HG03159 (cell line): ENCODE measurements around the gene CAPN7.
A peak's percentile ranks its signal among the peaks of the same experiment; 100 is the strongest.

ENCODE experiments used
- ATAC-seq: cut with Tn5 transposase; IDR thresholded peaks from one replicate; pipeline ENCODE4 v1.9.1; 2021; ENCODE audit warnings: mild to moderate bottlenecking, moderate library complexity; ENCODE audit not compliant: unreplicated experiment

Gene CAPN7

DNA sequence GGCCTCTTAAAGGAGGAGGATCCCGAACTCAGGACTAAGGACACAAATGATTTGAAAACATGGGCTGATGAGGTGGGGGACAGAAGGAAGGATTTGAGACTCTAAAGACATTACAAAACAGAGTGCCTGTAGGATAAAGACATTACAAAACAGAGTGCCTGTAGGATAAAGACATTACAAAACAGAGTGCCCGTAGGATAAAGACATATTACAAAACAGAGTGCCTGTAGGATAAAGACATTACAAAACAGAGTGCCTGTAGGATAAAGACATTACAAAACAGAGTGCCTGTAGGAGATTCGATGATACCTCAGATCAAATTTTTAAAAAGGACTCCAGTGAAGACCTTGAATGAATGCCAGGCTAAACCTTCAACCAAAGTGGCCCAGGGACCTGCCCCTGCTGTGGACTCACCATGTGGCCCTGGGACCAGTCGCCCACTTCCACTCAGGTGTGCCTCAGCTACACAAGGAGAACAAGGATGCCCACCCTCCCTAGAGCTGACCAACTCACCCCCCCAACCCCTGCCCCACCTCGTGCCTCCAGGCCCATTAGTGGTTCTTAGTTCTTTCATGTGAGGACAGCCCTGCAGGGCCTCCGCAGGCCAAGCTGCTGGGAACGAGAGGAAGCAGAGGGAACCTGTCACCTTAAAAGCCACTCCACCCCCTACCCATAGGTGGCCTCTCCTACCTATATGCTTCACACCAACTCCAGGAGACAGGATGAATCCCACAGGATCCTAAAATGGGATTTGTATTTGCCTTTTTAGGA is 66.6 kb downstream of the CAPN7 start:
- no peak for ATAC-seq

DNA sequence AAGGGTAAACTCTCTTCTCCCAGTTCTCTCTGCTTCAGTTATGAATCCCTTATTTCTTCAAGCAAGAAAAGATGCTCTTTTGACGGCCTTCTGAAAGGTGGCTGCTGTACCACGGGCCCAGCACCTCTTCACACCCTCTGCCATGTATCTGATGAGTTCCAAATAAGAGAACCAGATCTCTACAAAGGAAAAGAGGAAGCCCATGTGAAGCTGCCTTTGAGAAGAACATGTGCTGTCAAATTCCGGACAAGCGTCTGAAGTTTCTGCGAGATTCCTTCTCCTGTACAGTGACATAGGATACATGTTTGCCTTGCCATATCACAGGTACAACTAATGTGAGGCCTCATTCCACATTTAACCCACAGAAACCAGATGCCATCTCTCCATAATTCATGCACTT is 67.2 kb downstream of the CAPN7 start:
- no peak for ATAC-seq

DNA sequence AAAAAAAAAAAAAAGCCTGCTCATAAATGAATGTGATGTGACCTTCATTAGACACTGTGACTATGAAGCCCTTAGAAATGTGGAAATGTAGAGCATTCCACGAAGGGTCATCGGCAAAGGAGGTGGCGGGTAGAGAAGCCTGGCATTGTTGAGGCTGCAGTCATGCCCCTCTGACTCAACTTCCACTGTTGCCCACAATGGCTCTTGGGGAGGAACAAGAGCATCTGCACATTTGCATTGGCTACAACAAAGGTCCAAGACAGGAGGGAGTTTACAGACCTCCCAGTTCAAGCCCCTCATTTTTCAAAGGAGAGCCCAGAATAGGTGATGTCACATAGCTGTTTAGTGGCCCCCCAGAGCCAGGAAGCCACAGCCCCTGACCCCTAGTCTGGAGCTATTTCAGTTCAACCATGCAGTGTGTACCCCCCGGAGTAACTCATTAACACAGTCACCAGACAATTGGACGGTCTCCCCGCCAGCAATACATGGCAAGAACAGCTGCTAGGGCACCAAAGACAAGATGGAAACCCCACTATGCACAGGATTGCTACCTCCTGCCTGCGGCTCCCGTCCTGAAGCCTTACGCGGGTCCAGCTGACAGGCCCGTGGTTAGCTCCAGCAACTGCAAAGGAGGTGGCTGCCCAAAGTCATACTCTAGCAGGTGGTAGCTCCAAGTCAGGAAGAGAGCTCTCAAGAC is 70.1 kb downstream of the CAPN7 start:
- ATAC-seq = no peak

- no peak for ATAC-seq
Measured at GRCh38 chr3:15277861-15278500, 71.9 kb downstream of the CAPN7 start.

GRCh38 chr3:15279205-15279604 is 73.2 kb downstream of the CAPN7 start:
- no peak for ATAC-seq

DNA sequence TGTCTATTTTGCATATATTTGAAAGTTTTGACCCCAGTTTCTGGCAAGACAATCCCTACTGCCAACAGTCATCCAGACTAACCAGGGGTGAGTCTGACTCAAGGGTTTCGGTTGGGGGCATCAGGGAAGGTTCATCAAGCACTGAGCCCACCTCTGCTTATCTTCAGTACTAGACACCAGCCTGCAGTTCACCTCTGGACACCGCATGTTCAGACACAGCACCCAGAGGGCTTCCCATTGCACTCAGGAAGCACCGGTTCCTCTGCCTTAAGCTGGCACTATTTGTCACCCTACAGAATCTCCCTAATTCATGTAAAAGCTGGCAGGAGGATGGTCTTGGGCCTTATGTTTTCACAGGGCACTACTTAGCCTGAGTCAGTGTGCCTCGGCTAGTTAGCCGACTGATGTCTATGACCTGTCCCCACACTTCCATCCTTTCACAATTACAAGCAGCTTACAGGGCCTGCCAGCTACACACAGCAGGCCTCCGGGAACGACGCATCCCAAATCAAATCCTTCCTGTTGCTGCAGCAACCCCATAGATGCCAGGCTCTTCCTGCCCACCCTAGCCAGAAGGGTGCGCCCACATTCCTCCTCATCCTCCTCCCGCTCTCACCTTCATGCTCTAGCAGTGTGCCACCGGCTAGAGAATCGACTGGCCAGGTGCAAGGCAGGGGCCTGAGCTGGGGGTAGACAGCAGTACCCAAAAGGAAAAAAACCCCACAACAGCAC is 73.8 kb downstream of the CAPN7 start:
- ATAC-seq = no peak

GRCh38 chr3:15280853-15281532 is 74.9 kb downstream of the CAPN7 start:
- no peak for ATAC-seq

DNA sequence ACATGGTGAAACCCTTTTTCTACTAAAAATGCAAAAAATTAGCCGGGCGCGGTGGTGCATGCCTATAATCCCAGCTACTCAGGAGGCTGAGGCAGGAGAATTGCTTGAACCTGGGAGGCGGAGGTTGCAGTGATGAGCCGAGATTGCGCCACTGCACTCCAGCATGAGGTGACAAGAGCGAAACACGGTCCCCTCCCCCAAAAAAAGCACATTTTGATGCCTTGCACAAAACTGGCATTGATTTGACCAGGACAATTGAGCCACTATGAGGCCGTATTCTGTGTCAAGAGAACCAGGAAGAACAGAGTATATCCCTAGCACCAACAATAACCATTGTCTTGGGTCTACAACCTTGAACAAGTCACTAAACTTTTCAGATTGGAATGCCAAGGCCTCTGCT is 75.8 kb downstream of the CAPN7 start:
- ATAC-seq = no peak

DNA sequence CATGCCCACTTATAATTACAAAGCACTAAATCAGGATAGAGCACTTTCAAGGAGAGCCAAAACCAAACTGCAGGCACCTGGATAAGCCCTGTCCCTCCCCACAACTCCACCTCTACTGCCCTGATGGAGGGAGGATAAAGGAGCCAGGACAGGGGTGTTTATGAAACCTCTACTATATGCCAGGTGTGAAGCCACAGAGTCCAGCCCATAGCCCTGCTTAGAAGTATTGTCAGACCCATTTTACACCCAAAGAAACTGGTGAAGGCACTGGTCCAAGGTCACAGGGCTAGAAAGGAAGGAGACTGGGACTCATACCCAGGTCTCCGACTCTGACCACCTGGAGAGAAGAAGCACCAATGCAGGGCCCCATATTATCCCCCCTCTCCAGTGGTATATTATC is 77.7 kb downstream of the CAPN7 start:
- no peak for ATAC-seq

DNA sequence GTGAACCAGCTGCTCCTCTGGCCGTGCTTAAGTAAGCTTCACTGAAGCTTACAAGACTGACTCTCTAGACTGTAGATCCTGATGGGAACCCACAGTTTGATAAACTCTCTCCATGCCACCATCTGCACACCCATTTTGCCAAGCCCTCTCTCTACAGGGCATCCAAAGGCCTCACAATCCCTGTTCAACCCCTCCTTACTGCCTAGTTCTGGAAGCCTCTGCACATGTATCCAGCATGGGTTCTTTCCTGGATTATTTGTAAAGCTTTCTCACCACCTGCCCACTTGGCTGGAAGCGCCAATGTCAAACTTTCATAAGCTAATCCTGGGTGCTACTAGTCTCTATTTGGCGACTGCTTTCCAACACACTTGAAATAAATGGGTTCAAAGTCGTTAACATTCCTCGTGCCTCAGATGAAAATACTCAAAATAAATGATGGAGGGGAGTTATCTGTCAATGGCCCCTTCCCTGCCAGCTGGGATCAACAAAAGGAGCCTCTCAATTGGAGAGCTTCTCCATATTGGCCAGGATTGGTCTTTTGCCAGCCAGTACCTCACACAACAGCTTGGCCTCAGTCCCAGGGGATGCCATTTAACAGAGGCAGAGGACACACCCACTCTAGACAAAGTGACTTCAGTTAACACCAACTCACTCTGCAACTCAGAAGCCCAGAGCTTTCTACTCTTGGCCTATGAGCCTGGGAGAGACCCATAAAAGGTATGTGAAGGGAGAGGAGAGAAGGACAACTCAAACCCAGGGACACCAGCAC is 78.3 kb downstream of the CAPN7 start:
- ATAC-seq = no peak

- no peak for ATAC-seq
Measured at GRCh38 chr3:15286022-15286421, 80.0 kb downstream of the CAPN7 start.

DNA sequence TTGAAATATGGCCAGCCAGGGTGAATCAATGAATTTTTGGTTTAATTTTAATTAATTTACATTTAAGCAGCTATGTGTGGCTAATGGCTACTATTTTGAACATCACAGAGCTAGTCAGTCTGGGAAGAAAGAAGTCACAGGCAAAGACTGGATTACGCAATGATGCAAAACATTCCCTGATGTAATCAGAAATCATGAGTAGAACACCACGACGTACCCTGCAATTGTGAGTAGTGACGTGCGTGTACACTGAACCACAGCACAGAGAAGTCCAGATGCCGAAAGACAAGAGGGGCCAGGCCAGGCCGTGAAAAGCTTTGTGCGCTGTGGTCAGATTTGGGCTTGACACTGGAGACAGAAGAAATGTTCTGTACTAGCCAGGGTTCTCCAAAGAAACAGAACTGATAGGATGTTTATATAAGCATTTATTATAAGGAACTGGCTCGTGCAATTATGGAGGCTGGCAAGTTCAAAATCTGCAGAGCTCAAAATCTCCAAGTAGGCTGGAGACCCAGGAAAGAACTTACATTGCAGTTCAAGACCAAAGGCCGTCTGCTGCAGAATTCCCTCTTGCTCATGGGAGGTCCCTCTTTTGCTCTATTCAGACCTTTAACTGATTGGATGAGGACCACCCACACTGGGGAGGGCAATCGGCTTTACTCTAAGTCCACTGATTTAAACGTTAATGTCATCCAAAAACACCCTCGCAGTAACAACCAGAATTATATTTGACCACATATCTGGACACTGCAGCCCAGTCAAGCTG is 81.7 kb downstream of the CAPN7 start:
- no peak for ATAC-seq

DNA sequence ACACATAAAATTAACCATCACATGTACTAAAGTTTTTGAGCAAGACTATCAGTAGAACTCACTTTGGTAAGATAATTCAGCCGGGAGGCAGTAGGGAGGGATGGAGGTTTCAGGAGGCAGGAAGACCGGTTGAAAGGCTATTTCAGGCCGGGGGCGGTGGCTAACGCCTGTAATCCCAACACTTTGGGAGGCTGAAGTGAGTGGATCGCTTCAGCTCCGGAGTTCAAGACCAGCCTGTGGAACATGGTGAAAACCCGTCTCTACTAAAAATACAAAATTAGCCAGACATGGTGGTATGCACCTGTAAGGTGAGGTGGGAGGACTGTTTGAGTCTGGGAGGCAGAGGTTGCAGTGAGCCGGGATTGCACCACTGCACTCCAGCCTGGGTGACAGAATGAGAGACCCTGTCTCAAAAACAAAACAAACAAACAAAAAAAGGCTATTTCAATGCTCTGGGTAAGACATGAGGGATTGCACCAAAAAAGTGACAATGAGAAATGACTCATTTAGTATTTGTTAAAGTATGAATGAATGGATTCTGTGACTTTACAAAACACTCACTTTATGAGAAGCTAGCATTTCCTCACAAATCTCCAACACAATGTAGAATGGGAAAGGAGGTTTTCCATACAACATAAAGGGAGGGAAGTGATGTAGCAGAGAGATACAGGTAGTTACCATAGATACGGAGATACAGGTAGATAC is 82.4 kb downstream of the CAPN7 start:
- ATAC-seq = no peak

GRCh38 chr3:15289661-15290060 is 83.6 kb downstream of the CAPN7 start:
- no peak for ATAC-seq

DNA sequence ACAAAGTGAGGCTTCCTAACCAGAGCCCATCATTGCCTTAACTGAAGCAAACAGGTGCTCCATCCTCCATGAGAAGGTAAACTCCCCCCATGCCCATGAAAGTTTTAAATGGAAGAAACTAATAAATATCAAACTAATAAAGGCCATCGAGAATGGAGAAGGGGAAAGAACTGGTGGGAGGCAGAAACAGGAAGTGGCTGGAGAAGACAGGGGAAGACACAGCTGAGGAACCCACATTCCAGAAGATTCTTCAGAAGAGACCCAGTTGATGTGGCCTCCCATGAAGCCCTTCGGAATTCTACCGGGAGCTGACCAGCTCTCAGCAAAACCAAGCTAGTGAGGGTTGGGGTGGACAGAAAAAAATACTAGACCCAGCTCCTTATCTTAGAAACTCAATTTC is 84.7 kb downstream of the CAPN7 start:
- no peak for ATAC-seq

GRCh38 chr3:15291589-15292541 is 85.8 kb downstream of the CAPN7 start:
- peak; percentile 87 for ATAC-seq

DNA sequence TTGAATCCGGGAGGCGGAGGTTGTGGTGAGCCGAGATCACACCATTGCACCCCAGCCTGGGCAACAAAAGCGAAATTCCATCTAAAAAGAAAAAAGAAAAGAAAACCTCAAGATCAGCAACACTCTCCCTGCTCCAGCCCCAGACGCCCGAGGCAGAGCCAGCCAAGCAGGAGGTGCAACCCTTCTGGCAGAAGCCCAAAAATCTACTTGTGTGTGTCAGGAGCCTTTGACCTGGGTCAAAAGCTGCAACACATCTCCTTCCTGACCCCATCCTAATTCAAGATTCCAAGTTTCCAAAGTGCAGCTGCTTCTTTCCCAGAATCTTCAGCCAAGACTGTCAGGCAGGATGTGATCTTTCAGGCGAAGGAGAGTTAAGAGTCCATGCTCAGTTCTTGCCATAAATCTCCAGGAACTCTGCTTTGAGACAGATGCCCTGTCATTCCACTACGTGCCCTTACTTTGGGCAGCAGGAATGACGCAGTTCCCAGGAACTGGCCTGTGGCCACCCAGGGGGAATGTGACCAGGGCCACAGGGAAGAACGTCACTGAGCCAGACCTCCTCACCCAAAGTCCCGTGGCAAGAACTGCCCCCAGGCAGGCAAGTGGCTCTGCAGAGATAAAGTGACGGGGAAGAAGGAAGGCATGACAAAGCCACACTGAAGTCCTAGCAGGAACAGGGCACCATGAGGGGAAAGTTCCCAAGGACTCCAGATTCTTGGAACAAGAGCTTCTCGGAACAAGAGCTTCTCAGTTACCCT is 86.9 kb downstream of the CAPN7 start:
- no peak for ATAC-seq
